Fibroblast of peridontal ligament (primary cell): ENCODE results near the gene OR7D2.
"Not testable (repeated sequence)": the region's sequence is repeated elsewhere in the genome, so short reads cannot be mapped to it uniquely, and the experiment has no call there.

Experiments
- DNase-seq: peaks from one replicate; pipeline ENCODE4 v3.0.0-alpha.2; 2010; ENCODE audit errors: extremely low read depth

The OR7D2 gene

GRCh38 chr19:9178901-9179300, at the start of gene OR7D2:
Gene OR7D2, plus strand, starts transcription at chr19:9178979. Its CDS starts 6,803 bp downstream, at chr19:9185782.
- no peak for DNase-seq

- DNase-seq = no peak
Measured at GRCh38 chr19:9130965-9131364, 47.8 kb upstream of the OR7D2 start.

GRCh38 chr19:9132422-9132821, 46.4 kb upstream of the OR7D2 start:
- no peak for DNase-seq

GRCh38 chr19:9139609-9140158, 39.1 kb upstream of the OR7D2 start:
- DNase-seq = peak; percentile 5

- DNase-seq = peak; percentile 92
Measured at GRCh38 chr19:9140159-9140874, 38.5 kb upstream of the OR7D2 start, which contains the start of gene ZNF317. Gene ZNF317, plus strand, starts transcription at chr19:9140397. Its CDS starts 15,620 bp downstream, at chr19:9156017.

- DNase-seq = peak; percentile 8
Measured at GRCh38 chr19:9144920-9145319, 33.9 kb upstream of the OR7D2 start.

GRCh38 chr19:9146882-9147281, 31.9 kb upstream of the OR7D2 start:
- no peak for DNase-seq

GRCh38 chr19:9148697-9149096, 30.1 kb upstream of the OR7D2 start:
- no peak for DNase-seq

GRCh38 chr19:9149997-9150396, 28.8 kb upstream of the OR7D2 start:
- DNase-seq = no peak

- DNase-seq = no peak
Measured at GRCh38 chr19:9150650-9151049, 28.1 kb upstream of the OR7D2 start.

GRCh38 chr19:9151367-9151766, 27.4 kb upstream of the OR7D2 start:
- DNase-seq = no peak

- DNase-seq = no peak
Measured at GRCh38 chr19:9155591-9155990, 23.2 kb upstream of the OR7D2 start.

- no peak for DNase-seq
Measured at GRCh38 chr19:9156304-9156703, 22.5 kb upstream of the OR7D2 start.

GRCh38 chr19:9159891-9160290, 18.9 kb upstream of the OR7D2 start:
- no peak for DNase-seq

- DNase-seq = no peak
Measured at GRCh38 chr19:9161427-9161826, 17.4 kb upstream of the OR7D2 start.

GRCh38 chr19:9165261-9165660, 13.5 kb upstream of the OR7D2 start:
- DNase-seq = no peak

- no peak for DNase-seq
Measured at GRCh38 chr19:9166846-9167245, 11.9 kb upstream of the OR7D2 start.

GRCh38 chr19:9171393-9171991, 7.3 kb upstream of the OR7D2 start:
- DNase-seq = no peak

- no peak for DNase-seq
Measured at GRCh38 chr19:9175326-9175725, 3.5 kb upstream of the OR7D2 start.

- DNase-seq = no peak
Measured at GRCh38 chr19:9183000-9183399, 4.2 kb downstream of the OR7D2 start.

- DNase-seq = no peak
Measured at GRCh38 chr19:9187191-9187590, 8.4 kb downstream of the OR7D2 start.

GRCh38 chr19:9189535-9189934, 10.8 kb downstream of the OR7D2 start:
- DNase-seq = no peak

GRCh38 chr19:9198044-9198443, 19.3 kb downstream of the OR7D2 start:
- DNase-seq = not testable (repeated sequence)
